Embryonic facial prominence (tissue), 1 donor: Measurements from ENCODE around the gene RNF144A.

Source experiments
- DNase-seq: peaks from one replicate; pipeline ENCODE4 v3.0.0-alpha.2; 2016; ENCODE audit errors: extremely low spot score

The RNF144A gene

GRCh38 chr2:7083580-7084509 is 166.6 kb downstream of the RNF144A start:
- DNase-seq: no peak

- no peak for DNase-seq
Observed at GRCh38 chr2:7084601-7085000, 167.4 kb downstream of the RNF144A start.

GRCh38 chr2:7089284-7089683 is 172.1 kb downstream of the RNF144A start:
- DNase-seq: no peak

- DNase-seq: no peak
Observed at GRCh38 chr2:7089898-7090510, 172.8 kb downstream of the RNF144A start.

GRCh38 chr2:7093376-7093775 is 176.2 kb downstream of the RNF144A start:
- DNase-seq: no peak
